Measurements from ENCODE around the gene RASSF5. TPM values are rescaled to one million over a fixed set of nuclear protein-coding genes. Genes with fewer than 3 reads are reported as not detected.

The RASSF5 gene
- total RNA-seq, 2 experiments from 2014 or later: 215 to 218 TPM

GRCh38 chr1:206589206-206589605 is 81.9 kb downstream of the RASSF5 start:
- no peak for TF ChIP-seq CTCF (IDR thresholded peaks at IDR 0.05)
- H3K36me3 Mint-ChIP-seq (ENCODE audit: low read depth): peaks cover 80% of the 10 kb centered on the region
- no peak overlapping the region for H3K4me3 Mint-ChIP-seq
- ATAC-seq (no peak), DNase-seq (no peak)
- H3K9me3 Mint-ChIP-seq: no peaks in the 10 kb centered on the region
- H3K27me3 Mint-ChIP-seq: no peaks in the 10 kb centered on the region
- POLR2A ChIA-PET: interaction anchor here (0.6 to 30.6 kb wide), 5 partner anchors 10 to 128 kb away, joined by 3 to 1021 read pairs (median 4); no protein-coding TSS in a partner anchor
- intact Hi-C loops (cut with micrococcal nuclease): no loop called here
- CTCF ChIA-PET: interaction anchor here (0.9 to 19.1 kb wide), 5 partner anchors 8 to 110 kb away, joined by 3 to 583 read pairs (median 6); no protein-coding TSS in a partner anchor
- H3K27ac Mint-ChIP-seq: peak overlapping the region; percentile 97
- H3K4me1 Mint-ChIP-seq (ENCODE audit: low read depth): peaks cover 73% of the 10 kb centered on the region

GRCh38 chr1:206590025-206590758 is 82.9 kb downstream of the RASSF5 start:
- peak; percentile 68 for TF ChIP-seq CTCF (IDR thresholded peaks at IDR 0.05)
- POLR2A ChIA-PET: interaction anchor here (1.1 to 30.6 kb wide), 3 partner anchors 22 to 84 kb away, joined by 3 to 1021 read pairs (median 3); partner anchors contain the start of gene EIF2D
- intact Hi-C loops (cut with micrococcal nuclease): loop anchor here (2.0 kb wide), 1 partner anchor 41 kb away; no protein-coding TSS in a partner anchor
- Mint-ChIP-seq H3K36me3 (ENCODE audit: low read depth) (peaks cover 78% of the 10 kb centered on the region), H3K27ac (peak overlapping the region; percentile 97), H3K9me3 (no peaks in the 10 kb centered on the region), H3K4me1 (ENCODE audit: low read depth) (peaks cover 65% of the 10 kb centered on the region), H3K4me3 (peak overlapping the region; percentile 55), H3K27me3 (no peaks in the 10 kb centered on the region)
- DNase-seq: peak; percentile 85
- ATAC-seq: peak; percentile 96
- CTCF ChIA-PET: interaction anchor here (0.9 to 19.1 kb wide), 5 partner anchors 9 to 73 kb away, joined by 3 to 583 read pairs (median 17); no protein-coding TSS in a partner anchor

GRCh38 chr1:206591226-206591625 is 83.9 kb downstream of the RASSF5 start:
- Mint-ChIP-seq H3K27ac (peak overlapping the region; percentile 97), H3K9me3 (no peaks in the 10 kb centered on the region), H3K27me3 (no peaks in the 10 kb centered on the region), H3K4me3 (no peak overlapping the region), H3K4me1 (ENCODE audit: low read depth) (peaks cover 62% of the 10 kb centered on the region), H3K36me3 (ENCODE audit: low read depth) (peaks cover 79% of the 10 kb centered on the region)
- ATAC-seq: no peak
- intact Hi-C loops (cut with micrococcal nuclease): loop anchor here (2.0 kb wide), 1 partner anchor 42 kb away; no protein-coding TSS in a partner anchor
- ChIA-PET CTCF (interaction anchor here (0.6 to 3.4 kb wide), 22 partner anchors 8 to 163 kb away, joined by 3 to 21 read pairs (median 6); partner anchors contain the start of genes DYRK3, EIF2D and RASSF5), POLR2A (interaction anchor here (0.7 to 1.6 kb wide), 15 partner anchors 9 to 85 kb away, joined by 3 to 5 read pairs (median 3); partner anchors contain the start of genes EIF2D and RASSF5)
- no peak for DNase-seq
- no peak for TF ChIP-seq CTCF (IDR thresholded peaks at IDR 0.05)

- ATAC-seq (no peak), DNase-seq (no peak)
- intact Hi-C loops (cut with micrococcal nuclease): loop anchor here (2.0 kb wide), 1 partner anchor 43 kb away; no protein-coding TSS in a partner anchor
- Mint-ChIP-seq H3K36me3 (ENCODE audit: low read depth) (peaks cover 76% of the 10 kb centered on the region), H3K4me3 (no peak overlapping the region), H3K27me3 (no peaks in the 10 kb centered on the region), H3K27ac (peak overlapping the region; percentile 97), H3K9me3 (no peaks in the 10 kb centered on the region), H3K4me1 (ENCODE audit: low read depth) (peaks cover 58% of the 10 kb centered on the region)
- CTCF ChIA-PET: interaction anchor here (0.7 to 3.4 kb wide), 24 partner anchors 8 to 163 kb away, joined by 3 to 21 read pairs (median 6); partner anchors contain the start of genes DYRK3, EIF2D and RASSF5
- TF ChIP-seq CTCF (IDR thresholded peaks at IDR 0.05): no peak
- POLR2A ChIA-PET: interaction anchor here (0.7 to 1.6 kb wide), 15 partner anchors 8 to 96 kb away, joined by 3 to 5 read pairs (median 3); partner anchors contain the start of gene EIF2D
Measured at GRCh38 chr1:206591696-206592095, 84.4 kb downstream of the RASSF5 start.

Measured in activated CD8-positive, alpha-beta T cell treated with anti-CD3 and anti-CD28 coated beads for 36 hours (primary cell).